NCI-H345 treated with DMSO at 0.1 percent for 48 hours (cell line): ENCODE results near the gene NALCN.

ENCODE experiments used
- DNase-seq: peaks from one replicate; lab custom pipeline; 2025; ENCODE audit not compliant: unreplicated experiment; lab: John Stamatoyannopoulos, UW

NALCN gene

DNA sequence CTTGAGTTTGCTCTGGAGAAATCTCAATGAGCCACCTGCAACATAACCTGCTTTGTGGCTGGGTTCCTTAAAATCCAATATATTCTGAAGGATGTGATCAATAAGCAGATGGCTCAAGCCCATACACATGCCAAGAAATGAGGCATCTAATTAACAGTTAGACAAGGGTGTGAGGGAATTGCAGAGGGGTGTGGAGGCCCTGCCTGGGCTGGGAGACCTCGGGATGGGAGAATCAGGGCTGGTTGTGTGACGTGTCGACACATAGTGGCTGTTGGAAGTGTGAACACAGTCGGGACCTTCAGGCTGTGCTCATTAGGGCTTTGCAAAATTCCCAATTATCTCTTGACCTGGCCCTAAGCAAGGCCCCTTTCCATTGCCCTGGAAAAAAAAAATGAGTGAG is 379.8 kb downstream of the NALCN start:
- DNase-seq, result no peak

GRCh38 chr13:101035119-101035620 is 381.1 kb downstream of the NALCN start:
- DNase-seq, result no peak

DNA sequence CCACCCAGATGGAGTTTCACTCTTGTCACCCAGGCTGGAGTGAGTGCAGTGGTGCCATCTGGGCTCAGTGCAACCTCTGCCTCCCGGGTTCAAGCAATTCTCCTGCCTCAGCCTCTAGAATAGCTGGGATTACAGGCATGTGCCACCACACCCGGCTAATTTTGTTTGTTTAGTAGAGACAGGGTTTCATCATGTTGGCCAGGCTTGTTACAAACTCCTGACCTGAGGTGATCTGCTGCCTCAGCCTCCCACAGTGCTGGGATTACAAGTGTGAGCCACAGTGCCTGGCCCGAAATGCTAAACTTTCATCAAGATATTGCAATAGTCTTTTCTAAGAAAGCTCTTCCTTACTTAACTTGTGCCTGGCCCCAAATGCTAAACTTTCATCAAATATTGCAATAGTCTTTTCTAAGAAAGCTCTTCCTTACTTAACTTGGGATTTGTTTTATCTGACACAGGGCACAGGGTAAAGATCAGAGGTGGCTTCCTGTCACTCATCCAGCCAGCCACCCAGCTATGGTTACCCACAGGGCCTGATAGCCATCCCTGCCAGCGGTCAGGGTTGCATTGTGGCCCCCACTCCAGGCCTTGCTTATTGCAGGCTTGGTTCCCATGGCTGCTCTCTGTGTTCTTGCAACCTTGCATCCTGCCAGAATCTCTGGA is 389.4 kb downstream of the NALCN start:
- DNase-seq, result no peak

GRCh38 chr13:101026328-101026727 is 390.0 kb downstream of the NALCN start:
- DNase-seq, result no peak

GRCh38 chr13:101025925-101026324 is 390.4 kb downstream of the NALCN start:
- DNase-seq, result no peak

DNA sequence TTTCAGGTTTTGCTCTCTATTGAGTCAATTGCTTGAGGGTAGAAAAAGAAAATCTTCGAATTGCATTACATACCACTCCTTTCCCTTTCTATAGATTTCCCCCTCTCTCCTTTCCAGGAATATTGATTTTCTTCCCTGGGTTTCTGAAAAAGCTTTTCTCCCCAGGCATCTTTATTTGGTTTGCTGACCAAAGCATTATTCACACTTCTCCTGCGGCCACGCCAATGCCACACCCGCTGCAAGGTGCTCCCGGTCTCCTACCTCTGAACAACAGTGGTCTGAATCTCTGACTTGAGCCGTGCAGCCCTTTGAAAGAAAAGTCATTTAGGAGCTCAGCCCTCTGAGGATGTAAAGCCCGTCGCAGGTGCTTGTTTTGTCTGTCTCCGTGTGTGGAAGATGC is 390.8 kb downstream of the NALCN start:
- DNase-seq, result no peak

- no peak for DNase-seq
These were observed 397.2 kb downstream of the NALCN start for GRCh38 chr13:101019126-101019525.

DNA sequence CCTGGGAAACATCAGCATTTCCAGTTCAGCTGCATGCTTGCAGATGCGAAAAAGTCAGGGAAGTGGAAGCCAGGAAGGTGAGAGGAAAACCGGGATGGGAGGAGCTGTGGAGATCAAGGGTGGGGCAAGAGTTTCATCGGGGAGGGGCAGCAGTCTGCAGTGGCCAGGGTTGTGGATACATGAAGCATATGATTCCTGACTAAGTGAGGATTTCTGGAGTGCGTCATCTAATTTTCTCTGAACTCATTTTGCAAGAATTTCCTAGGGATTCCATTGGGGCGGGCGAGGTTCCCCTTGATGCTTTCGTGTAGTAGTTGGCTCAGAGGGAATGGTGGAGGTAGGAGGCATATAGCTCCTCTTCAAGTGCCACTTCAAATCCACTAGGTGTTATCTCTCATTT is 397.6 kb downstream of the NALCN start:
- DNase-seq, result no peak

DNA sequence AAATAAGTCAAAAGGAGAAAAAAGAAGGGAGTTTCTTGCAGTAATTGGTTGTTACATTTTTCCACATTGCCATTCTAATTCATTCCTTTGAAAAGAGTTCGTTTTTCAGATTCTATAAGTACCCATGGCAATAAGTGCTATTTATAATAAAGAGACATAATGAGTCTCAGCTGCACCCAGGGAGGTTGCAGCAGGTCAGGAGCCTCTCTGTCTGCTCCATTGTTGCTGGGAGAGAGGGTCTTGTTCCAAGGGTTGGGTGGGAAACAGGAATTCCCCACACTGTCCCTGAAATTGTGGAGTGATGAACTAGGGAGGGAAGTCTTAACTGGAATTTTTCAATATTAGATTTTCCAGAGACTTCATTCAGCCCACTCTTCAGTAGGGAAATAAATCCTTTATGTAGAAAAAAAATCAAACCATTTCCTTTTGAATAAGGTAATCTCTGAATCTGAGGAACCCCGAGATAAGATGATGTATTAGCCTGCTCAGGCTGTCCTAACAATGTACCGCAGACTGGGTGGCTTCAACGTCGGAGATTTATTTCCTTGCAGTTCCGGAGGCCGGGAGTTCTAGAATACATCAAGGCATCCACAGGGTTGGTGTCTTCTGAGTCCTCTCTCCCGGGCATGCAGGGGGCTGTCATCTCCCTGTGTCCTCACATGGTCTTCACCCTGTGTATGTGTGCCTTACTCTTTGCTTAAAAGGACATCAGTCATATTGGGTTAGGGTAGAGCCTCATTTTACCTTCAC is 399.0 kb downstream of the NALCN start:
- no peak for DNase-seq

GRCh38 chr13:101016475-101016874 is 399.8 kb downstream of the NALCN start:
- no peak for DNase-seq

- no peak for DNase-seq
These were observed 403.1 kb downstream of the NALCN start for GRCh38 chr13:101013245-101013644.

GRCh38 chr13:101010100-101010499 is 406.2 kb downstream of the NALCN start:
- no peak for DNase-seq

DNA sequence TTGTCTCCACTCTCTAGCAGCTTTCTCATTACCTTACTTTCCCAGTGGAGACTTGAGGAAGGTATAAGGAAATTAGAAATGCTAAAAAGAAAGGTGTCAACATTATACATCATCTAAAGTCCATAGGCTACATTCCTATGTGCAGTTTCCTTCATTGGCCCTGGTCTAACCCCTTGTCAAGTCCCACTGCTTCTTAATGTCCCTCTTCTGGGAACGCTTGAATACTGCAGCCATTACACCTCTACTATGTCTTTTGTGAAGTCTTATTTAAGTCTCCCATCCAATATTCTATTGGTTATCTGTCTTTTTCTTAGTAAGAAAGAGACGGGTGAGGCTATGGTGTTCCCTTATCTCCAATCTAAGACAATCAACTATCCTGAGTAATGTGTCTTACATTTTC is 409.1 kb downstream of the NALCN start:
- DNase-seq, result no peak
